SU-DHL-6 (cell line): ENCODE measurements around the gene BNIP5.

Experiments used
- EZH2phosphoT487 ChIP-seq: fragments of 200-600 bp; sonication (generic), shearing (Covaris generic); conservative IDR thresholded peaks from 2 replicates; pipeline ENCODE4 v1.6.1; 2018; ENCODE audit warnings: mild to moderate bottlenecking, antibody characterized with exemption, low read length, moderate library complexity, mixed read lengths
- TF ChIP-seq, protein P1 (sequence below): fragments of 200-600 bp; sonication (generic); IDR thresholded peaks from one replicate; pipeline ENCODE4 v1.5.1; 2017; ENCODE audit warnings: antibody characterized with exemption, mild to moderate bottlenecking, low read length, moderate library complexity; ENCODE audit not compliant: insufficient read depth, poor library complexity, severe bottlenecking

DNA sequence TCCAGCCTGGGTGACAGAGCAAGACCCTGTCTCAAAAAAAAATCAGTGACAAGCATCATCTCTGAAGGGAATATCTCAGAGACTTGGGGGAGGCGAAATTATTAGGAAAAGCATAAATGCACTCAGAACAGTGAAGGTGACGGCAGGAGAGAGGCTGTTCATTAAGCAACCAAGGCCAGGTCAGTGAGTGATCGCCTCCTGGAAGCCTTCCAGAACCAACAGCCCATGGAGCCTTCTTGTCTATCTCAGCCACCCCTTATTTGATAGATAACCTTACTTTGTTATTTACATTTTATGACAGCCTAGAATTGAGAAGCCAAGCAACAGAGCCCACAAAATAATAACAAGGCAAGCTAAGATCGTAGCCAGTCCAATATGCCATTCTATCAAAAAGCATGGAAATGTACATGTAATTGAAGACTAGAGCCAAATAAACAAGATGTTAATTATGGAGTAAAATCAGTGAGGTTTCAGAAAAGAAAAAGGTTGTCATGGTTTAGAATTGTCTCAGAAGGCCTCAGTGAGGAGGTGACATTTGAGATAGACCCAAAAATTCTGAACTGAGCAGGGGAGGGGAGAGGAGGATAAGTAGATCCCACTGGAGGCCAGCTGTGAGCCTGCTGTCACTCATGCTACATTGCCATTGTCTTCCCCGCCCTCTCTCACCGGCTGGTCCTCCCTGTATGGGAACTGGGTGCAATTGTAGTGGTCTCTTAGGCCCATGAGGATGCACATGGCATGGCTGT is 17.8 kb downstream of the BNIP5 start:
- TF ChIP-seq, protein P1, sequence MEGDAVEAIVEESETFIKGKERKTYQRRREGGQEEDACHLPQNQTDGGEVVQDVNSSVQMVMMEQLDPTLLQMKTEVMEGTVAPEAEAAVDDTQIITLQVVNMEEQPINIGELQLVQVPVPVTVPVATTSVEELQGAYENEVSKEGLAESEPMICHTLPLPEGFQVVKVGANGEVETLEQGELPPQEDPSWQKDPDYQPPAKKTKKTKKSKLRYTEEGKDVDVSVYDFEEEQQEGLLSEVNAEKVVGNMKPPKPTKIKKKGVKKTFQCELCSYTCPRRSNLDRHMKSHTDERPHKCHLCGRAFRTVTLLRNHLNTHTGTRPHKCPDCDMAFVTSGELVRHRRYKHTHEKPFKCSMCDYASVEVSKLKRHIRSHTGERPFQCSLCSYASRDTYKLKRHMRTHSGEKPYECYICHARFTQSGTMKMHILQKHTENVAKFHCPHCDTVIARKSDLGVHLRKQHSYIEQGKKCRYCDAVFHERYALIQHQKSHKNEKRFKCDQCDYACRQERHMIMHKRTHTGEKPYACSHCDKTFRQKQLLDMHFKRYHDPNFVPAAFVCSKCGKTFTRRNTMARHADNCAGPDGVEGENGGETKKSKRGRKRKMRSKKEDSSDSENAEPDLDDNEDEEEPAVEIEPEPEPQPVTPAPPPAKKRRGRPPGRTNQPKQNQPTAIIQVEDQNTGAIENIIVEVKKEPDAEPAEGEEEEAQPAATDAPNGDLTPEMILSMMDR, result no peak
- TF ChIP-seq EZH2phosphoT487, result no peak
